Cardiac fibroblast (primary cell): ENCODE data around the gene CCDC137.
A peak's percentile ranks its signal among the peaks of the same experiment; 100 is the strongest.

ENCODE experiments used
- DNase-seq, 2 donors: peaks; one replicate each; pipeline versions ENCODE4 v3.0.0 to v3.0.0-alpha.2; 2010; ENCODE audit warnings: low read depth in 2 of 2
- H3K4me3 ChIP-seq, 2 donors: replicated peaks in 1 of 2; 1 replicate in 1 of 2; 2 replicates in 1 of 2; pipeline ENCODE4 v1.5.1; 2011; ENCODE audit warnings: low read depth in 2 of 2, low read length in 2 of 2, mild to moderate bottlenecking in 2 of 2, moderate library complexity in 1 of 2
- TF ChIP-seq, protein P1 (sequence below): IDR thresholded peaks from one replicate; pipeline ENCODE4 v1.5.1; 2011; ENCODE audit warnings: low read depth, mild to moderate bottlenecking, low read length, inconsistent platforms

The CCDC137 gene

DNA sequence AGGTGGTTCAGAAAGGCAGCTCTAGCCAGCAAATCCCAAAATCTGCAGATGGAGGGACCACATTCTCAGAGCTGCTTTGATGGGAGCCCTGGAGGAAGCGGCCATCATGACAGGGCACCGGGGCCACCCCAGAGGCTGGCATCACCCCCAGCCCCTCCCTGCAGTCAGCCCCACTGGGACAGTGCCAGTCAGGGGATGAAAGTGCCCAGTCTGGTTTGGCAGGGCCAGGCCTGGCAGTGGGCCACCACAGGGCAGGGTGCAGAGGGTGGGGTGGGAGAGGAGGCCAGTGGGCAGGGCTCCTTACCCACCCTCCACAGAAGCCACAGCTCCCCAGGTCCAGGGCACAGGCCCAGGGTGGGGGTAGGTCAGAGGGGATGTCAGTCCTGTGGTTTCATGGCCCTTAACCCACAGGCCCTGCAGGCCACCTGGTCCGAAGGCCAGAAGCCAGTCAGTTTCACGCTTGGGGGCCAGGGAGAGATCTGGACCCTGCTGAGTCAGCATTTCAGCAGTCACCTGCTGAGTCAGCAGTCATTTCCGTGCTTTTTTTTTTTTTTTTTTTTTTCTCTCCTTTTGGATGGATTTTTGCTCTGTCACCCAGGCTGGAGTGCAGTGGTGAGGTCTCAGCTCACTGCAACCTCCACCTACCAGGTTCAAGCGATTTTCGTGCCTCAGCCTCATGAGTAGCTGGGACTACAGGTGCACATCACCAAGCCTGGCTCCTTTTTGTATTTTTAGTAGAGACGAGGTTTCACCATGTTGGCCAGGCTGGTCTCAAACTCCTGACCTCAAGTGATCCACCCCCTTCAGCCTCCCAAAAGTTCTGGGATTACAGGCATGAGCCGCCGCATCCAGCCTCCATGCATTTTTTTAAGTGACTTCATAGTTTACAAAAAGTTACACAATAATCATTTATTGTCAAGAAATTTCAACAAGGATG, 55.9 kb downstream of the CCDC137 start:
- TF ChIP-seq, protein P1, sequence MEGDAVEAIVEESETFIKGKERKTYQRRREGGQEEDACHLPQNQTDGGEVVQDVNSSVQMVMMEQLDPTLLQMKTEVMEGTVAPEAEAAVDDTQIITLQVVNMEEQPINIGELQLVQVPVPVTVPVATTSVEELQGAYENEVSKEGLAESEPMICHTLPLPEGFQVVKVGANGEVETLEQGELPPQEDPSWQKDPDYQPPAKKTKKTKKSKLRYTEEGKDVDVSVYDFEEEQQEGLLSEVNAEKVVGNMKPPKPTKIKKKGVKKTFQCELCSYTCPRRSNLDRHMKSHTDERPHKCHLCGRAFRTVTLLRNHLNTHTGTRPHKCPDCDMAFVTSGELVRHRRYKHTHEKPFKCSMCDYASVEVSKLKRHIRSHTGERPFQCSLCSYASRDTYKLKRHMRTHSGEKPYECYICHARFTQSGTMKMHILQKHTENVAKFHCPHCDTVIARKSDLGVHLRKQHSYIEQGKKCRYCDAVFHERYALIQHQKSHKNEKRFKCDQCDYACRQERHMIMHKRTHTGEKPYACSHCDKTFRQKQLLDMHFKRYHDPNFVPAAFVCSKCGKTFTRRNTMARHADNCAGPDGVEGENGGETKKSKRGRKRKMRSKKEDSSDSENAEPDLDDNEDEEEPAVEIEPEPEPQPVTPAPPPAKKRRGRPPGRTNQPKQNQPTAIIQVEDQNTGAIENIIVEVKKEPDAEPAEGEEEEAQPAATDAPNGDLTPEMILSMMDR, result no peak
- peak in 1 of 2 donors; percentile 25 for DNase-seq
- no peak overlapping the region for H3K4me3 ChIP-seq
